Epithelial cell of esophagus (primary cell): ENCODE measurements around the gene UBAC1.

ENCODE experiments used
- DNase-seq: peaks from one replicate; pipeline ENCODE4 v3.0.0; 2010; ENCODE audit warnings: low read depth
- H3K4me3 ChIP-seq: 2 replicates; pipeline ENCODE4 v1.5.1; 2011; ENCODE audit warnings: mild to moderate bottlenecking, low read length, control low read depth
- CTCF ChIP-seq: IDR thresholded peaks from 2 replicates; pipeline ENCODE4 v1.5.1; 2011; ENCODE audit warnings: low read depth, mild to moderate bottlenecking, low read length, control low read depth, inconsistent platforms; ENCODE audit not compliant: insufficient read depth; ENCODE audit errors: missing control alignments

Gene UBAC1

GRCh38 chr9:135910757-135911156 lies 50.4 kb downstream of the UBAC1 start:
- H3K4me3 ChIP-seq = no peak overlapping the region
- no peak for TF ChIP-seq CTCF
- DNase-seq = no peak

- no peak overlapping the region for H3K4me3 ChIP-seq
- no peak for TF ChIP-seq CTCF
- no peak for DNase-seq
Measured at GRCh38 chr9:135910216-135910615, 51.0 kb downstream of the UBAC1 start.

- TF ChIP-seq CTCF = no peak
- DNase-seq = no peak
- no peak overlapping the region for H3K4me3 ChIP-seq
Measured at GRCh38 chr9:135909371-135909770, 51.8 kb downstream of the UBAC1 start.

- no peak for TF ChIP-seq CTCF
- peak overlapping the region; percentile 63 for H3K4me3 ChIP-seq
- no peak for DNase-seq
Measured at GRCh38 chr9:135908754-135909204, 52.4 kb downstream of the UBAC1 start.

GRCh38 chr9:135908093-135908753 lies 53.0 kb downstream of the UBAC1 start:
- DNase-seq = no peak
- TF ChIP-seq CTCF = no peak
- peak overlapping the region; percentile 63 for H3K4me3 ChIP-seq

GRCh38 chr9:135907431-135908092 lies 53.6 kb downstream of the UBAC1 start, which contains the start of gene CAMSAP1:
TSS of gene CAMSAP1 (minus strand) at chr9:135907546. CDS start at chr9:135907159, 387 bp downstream.
- peak; percentile 95 for DNase-seq
- TF ChIP-seq CTCF = no peak
- peak within 1 kb of the TSS; percentile 81 for H3K4me3 ChIP-seq
